Ascending aorta (tissue), 2 donors: ENCODE measurements around the gene LMCD1. TPM values are rescaled to one million over a fixed set of nuclear protein-coding genes. Genes with fewer than 3 reads are reported as not detected.

Experiments used
- DNase-seq, 2 donors: peaks; one replicate each; pipeline ENCODE4 v3.0.0-alpha.2; 2019; ENCODE audit warnings: low spot score in 2 of 2
- H3K27ac ChIP-seq, 2 donors: fragments of 200-600 bp; sonication (generic); one replicate each; pipeline ENCODE4 v1.5.1; 2016 to 2017; ENCODE audit warnings: mild to moderate bottlenecking in 1 of 2
- H3K27me3 ChIP-seq: fragments of 200-600 bp; sonication (generic); one replicate; pipeline ENCODE4 v1.5.1; 2017
- H3K36me3 ChIP-seq, 2 donors: fragments of 200-600 bp; sonication (generic); one replicate each; pipeline ENCODE4 v1.5.1; 2016
- H3K4me1 ChIP-seq, 2 donors: fragments of 200-600 bp; sonication (generic); one replicate each; pipeline ENCODE4 v1.5.1; 2016 to 2017; ENCODE audit warnings: mild to moderate bottlenecking in 1 of 2
- H3K4me3 ChIP-seq, 2 donors: fragments of 200-600 bp; sonication (generic); one replicate each; pipeline ENCODE4 v1.5.1; 2016 to 2017; ENCODE audit warnings: mild to moderate bottlenecking in 1 of 2
- H3K9me3 ChIP-seq, 2 donors: fragments of 200-600 bp; sonication (generic); one replicate each; pipeline ENCODE4 v1.5.1; 2016
- intact Hi-C: fragments of 100-400 bp; cut with DNase I; formaldehyde crosslinking; loops from one replicate; pipeline ENCODE4 v1.15.1; 2023
- total RNA-seq: library from RNA; depleted of rRNA; stranded (reverse); fragments of >200 nt; gene quantifications from one replicate; pipeline ENCODE4 v1.1.0, GENCODE V29; 2016
- TF ChIP-seq, protein P1 (sequence below), 3 experiments: fragments of 200-600 bp in 2 of 3; fragments of 450-650 bp in 1 of 3; sonication (generic) in 2 of 3; IDR thresholded peaks; one replicate each; pipeline ENCODE4 v1.5.1; 2016 to 2019; ENCODE audit warnings: antibody characterized with exemption in 3 of 3, mild to moderate bottlenecking in 1 of 3, moderate library complexity in 1 of 3

LMCD1 gene
- total RNA-seq, 1 donor from 2014 or later: 634 TPM

DNA sequence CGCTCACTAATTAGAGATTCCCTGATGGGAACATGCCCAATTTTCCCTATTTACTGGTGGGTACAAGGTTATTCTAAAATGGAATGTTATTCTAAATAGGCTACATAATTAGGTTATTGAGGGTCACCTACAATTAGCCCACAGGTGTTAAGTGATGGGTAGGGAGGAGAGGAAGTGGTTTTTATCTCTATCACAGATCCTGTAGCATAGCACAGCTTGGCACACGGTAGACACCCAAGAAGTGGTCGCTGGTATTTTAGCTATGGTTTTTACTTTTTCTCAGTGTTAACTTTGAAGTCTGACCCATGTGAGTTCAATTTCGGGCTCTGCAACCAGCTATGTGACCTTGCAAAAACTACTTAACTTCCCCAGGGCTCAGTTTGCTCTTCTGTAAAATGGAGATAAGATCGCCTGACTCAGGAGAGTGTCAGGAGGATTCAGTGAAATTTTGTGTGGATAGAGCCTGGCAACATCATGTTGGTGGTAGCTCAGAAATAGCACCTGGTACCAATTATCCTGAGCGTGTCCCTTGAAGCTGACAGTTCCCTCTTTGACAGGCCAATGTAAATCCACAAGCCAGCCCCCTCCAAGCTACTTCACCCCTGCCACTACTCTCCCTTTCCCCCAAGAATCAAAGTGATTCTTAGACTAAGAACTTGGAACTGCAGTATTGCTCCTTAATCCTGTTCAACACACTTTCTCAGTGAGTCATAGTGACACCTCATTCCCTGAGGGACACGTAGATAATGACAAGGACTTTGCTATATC, 8.7 kb upstream of the LMCD1 start:
- no peak overlapping the region for H3K4me3 ChIP-seq
- no peak overlapping the region for H3K27ac ChIP-seq
- H3K36me3 ChIP-seq: no peaks in the 10 kb centered on the region
- TF ChIP-seq, protein P1, sequence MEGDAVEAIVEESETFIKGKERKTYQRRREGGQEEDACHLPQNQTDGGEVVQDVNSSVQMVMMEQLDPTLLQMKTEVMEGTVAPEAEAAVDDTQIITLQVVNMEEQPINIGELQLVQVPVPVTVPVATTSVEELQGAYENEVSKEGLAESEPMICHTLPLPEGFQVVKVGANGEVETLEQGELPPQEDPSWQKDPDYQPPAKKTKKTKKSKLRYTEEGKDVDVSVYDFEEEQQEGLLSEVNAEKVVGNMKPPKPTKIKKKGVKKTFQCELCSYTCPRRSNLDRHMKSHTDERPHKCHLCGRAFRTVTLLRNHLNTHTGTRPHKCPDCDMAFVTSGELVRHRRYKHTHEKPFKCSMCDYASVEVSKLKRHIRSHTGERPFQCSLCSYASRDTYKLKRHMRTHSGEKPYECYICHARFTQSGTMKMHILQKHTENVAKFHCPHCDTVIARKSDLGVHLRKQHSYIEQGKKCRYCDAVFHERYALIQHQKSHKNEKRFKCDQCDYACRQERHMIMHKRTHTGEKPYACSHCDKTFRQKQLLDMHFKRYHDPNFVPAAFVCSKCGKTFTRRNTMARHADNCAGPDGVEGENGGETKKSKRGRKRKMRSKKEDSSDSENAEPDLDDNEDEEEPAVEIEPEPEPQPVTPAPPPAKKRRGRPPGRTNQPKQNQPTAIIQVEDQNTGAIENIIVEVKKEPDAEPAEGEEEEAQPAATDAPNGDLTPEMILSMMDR (IDR thresholded peaks at IDR 0.05): no peak
- H3K4me1 ChIP-seq: peaks cover 8 to 34% of the 10 kb centered on the region in 2 donors
- DNase-seq: no peak
- H3K9me3 ChIP-seq: no peaks in the 10 kb centered on the region
- H3K27me3 ChIP-seq: no peaks in the 10 kb centered on the region
- intact Hi-C loops: no loop called here

DNA sequence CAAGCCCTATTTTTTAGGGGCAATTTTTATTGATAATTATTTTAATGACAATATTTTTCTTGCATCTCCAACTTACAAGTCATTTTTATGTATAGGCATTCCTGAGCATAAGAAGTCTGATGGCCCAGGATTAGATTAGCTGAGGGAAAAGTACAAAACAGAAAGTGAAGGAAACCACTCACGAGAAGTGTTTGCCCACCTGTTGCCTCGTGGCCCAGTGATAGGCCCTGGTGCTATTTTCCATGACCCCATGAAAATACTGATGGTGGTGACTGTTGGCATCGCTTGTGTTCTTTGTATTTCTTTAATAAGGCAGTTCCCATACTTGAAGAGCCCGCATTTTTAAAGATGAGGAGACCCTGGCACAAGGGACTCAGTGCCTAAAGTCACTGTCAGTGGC, 7.9 kb upstream of the LMCD1 start:
- Histone ChIP-seq H3K4me3 (no peak overlapping the region), H3K9me3 (no peaks in the 10 kb centered on the region), H3K36me3 (no peaks in the 10 kb centered on the region), H3K27ac (no peak overlapping the region), H3K4me1 (peaks cover 8 to 29% of the 10 kb centered on the region in 2 donors), H3K27me3 (no peaks in the 10 kb centered on the region)
- TF ChIP-seq, protein P1 (IDR thresholded peaks at IDR 0.05): no peak
- DNase-seq: no peak
- intact Hi-C loops: no loop called here

DNA sequence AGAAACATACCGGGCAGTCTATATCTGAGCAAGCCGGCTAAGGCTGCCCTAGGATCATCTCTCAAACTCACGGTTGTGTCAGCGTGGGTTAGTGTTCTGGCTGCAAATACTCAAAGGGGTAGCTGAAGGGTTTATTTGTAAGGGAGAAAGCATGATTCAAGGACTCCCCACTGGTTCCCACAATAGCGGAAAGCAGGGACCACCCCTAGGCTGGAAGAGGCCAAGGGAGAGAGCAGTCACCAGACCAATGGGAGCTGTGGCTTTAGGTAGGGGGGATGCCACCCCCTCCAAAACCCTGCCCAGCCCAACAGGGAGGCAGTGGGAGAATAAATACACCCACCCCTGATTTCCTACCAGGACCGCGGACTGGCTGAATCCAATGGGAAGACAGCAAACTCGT, 7.3 kb upstream of the LMCD1 start:
- H3K36me3 ChIP-seq: no peaks in the 10 kb centered on the region
- DNase-seq: no peak
- H3K4me1 ChIP-seq: peaks cover 8 to 25% of the 10 kb centered on the region in 2 donors
- no peaks in the 10 kb centered on the region for H3K9me3 ChIP-seq
- TF ChIP-seq, protein P1 (IDR thresholded peaks at IDR 0.05): no peak
- H3K27ac ChIP-seq: no peak overlapping the region
- intact Hi-C loops: no loop called here
- H3K4me3 ChIP-seq: no peak overlapping the region
- H3K27me3 ChIP-seq: no peaks in the 10 kb centered on the region

DNA sequence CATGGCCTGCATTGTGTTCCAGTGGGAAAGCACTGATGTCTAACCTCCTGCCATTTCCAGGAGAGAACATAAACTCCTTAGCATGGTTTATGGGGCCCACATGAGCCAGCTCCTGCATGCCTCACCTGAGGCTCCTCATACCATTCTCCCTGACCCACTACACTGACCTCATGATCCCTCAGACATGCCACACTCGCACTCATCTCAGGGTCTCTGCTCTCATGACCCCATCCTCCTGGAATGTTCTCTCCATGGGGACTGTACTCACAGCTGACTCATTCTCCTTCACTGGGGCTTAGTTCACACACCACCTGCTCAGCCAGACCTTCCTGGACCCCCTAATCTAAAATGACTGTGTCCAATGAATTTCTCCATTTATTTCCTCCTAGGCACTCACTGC, 4.0 kb upstream of the LMCD1 start:
- peaks cover 0 to 8% of the 10 kb centered on the region in 2 donors for H3K4me1 ChIP-seq
- no peaks in the 10 kb centered on the region for H3K27me3 ChIP-seq
- no peak overlapping the region for H3K27ac ChIP-seq
- no peaks in the 10 kb centered on the region for H3K9me3 ChIP-seq
- intact Hi-C loops: no loop called here
- no peak for DNase-seq
- no peaks in the 10 kb centered on the region for H3K36me3 ChIP-seq
- TF ChIP-seq, protein P1 (IDR thresholded peaks at IDR 0.05): no peak
- no peak overlapping the region for H3K4me3 ChIP-seq

DNA sequence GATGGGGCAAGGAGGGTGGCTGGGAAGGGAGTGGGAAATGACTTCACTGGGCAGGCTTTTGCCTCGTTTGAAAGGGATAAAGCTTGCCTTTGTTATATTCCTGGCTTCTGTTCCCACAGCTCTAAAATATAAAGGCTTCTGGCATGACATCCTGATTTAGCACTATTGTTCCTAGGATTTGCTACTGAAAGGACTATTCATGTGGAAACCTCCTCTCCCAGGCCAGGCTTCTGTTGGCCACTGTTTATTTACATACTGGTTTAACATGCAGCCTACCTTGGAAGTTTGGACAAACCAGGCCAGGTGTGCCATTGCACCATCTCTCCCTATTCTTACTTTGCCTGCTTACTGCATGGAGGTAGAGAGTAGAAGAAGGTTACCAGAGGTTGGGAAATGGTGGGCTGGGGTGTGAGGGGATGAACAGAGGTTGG, 2.4 kb upstream of the LMCD1 start:
- H3K36me3 ChIP-seq: peaks cover 0 to 13% of the 10 kb centered on the region in 2 donors
- DNase-seq: no peak
- no peaks in the 10 kb centered on the region for H3K27me3 ChIP-seq
- peak overlapping the region; percentile 9 to 43 for H3K27ac ChIP-seq
- TF ChIP-seq, protein P1 (IDR thresholded peaks at IDR 0.05): no peak
- peaks cover 0 to 8% of the 10 kb centered on the region in 2 donors for H3K4me1 ChIP-seq
- intact Hi-C loops: no loop called here
- no peaks in the 10 kb centered on the region for H3K9me3 ChIP-seq
- H3K4me3 ChIP-seq: no peak overlapping the region
